Tongue (tissue), 1 donor: ENCODE results near the gene FAHD1. TPM values are rescaled to one million over a fixed set of nuclear protein-coding genes. Genes with fewer than 3 reads are reported as not detected.

Source experiments
- total RNA-seq: library from RNA; depleted of rRNA; stranded (reverse); fragments of >200 nt; gene quantifications from one replicate; pipeline ENCODE4 v1.2.3, GENCODE V29; 2014

FAHD1 gene
- total RNA-seq, 1 donor from 2014 or later = 45.4 TPM

Other genes starting within 250 kb of the FAHD1 start
- gene IFT140, start 215.1 kb upstream of the FAHD1 start, total RNA-seq = 22.7 TPM
- gene CRAMP1, start 214.8 kb upstream of the FAHD1 start, total RNA-seq = 10.8 TPM
- 40.4 TPM for gene JPT2, start 148.9 kb upstream of the FAHD1 start, total RNA-seq
- 45.0 TPM for gene MAPK8IP3, start 121.0 kb upstream of the FAHD1 start, total RNA-seq
- gene NME3, start 55.7 kb upstream of the FAHD1 start, total RNA-seq = 29.6 TPM
- gene EME2, start 54.4 kb upstream of the FAHD1 start, total RNA-seq = 10.6 TPM
- 41.5 TPM for gene MRPS34, start 54.1 kb upstream of the FAHD1 start, total RNA-seq
- 43.5 TPM for gene SPSB3, start 44.6 kb upstream of the FAHD1 start, total RNA-seq
- gene NUBP2, start 44.2 kb upstream of the FAHD1 start, total RNA-seq = 59.2 TPM
- 0.31 TPM for gene IGFALS, start 33.5 kb upstream of the FAHD1 start, total RNA-seq
- gene HAGH, start 381 bp upstream of the FAHD1 start, total RNA-seq = 104 TPM
- gene MEIOB, start 45.0 kb downstream of the FAHD1 start, total RNA-seq = 0.62 TPM
- gene HS3ST6, start 91.2 kb downstream of the FAHD1 start, total RNA-seq = 1.5 TPM
- gene MSRB1, start 116.0 kb downstream of the FAHD1 start, total RNA-seq = 9.2 TPM
- gene RPL3L, start 127.5 kb downstream of the FAHD1 start, total RNA-seq = 150 TPM
- gene NDUFB10, start 132.3 kb downstream of the FAHD1 start, total RNA-seq = 155 TPM
- gene RPS2, start 137.6 kb downstream of the FAHD1 start, total RNA-seq = 1,524 TPM
- not detected for gene RNF151, start 139.7 kb downstream of the FAHD1 start, total RNA-seq
- 21.7 TPM for gene TBL3, start 144.8 kb downstream of the FAHD1 start, total RNA-seq
- gene NOXO1, start 154.3 kb downstream of the FAHD1 start, total RNA-seq = 2.5 TPM
- 10.2 TPM for gene GFER, start 157.0 kb downstream of the FAHD1 start, total RNA-seq
- 4.7 TPM for gene SYNGR3, start 162.8 kb downstream of the FAHD1 start, total RNA-seq
- gene ZNF598, start 182.6 kb downstream of the FAHD1 start, total RNA-seq = 15.2 TPM
- gene NPW, start 192.6 kb downstream of the FAHD1 start, total RNA-seq = 0.82 TPM
- gene NHERF2, start 199.7 kb downstream of the FAHD1 start, total RNA-seq = 45.7 TPM
- 28.7 TPM for gene NTHL1, start 220.6 kb downstream of the FAHD1 start, total RNA-seq
- gene TSC2, start 220.8 kb downstream of the FAHD1 start, total RNA-seq = 57.2 TPM